ENCODE measurements around the gene RELN. TPM values are rescaled to one million over a fixed set of nuclear protein-coding genes. Genes with fewer than 3 reads are reported as not detected.

Gene RELN
- total RNA-seq, 4 donors from 2014 or later, result 0.57 to 4.2 (median 1.5) TPM

DNA sequence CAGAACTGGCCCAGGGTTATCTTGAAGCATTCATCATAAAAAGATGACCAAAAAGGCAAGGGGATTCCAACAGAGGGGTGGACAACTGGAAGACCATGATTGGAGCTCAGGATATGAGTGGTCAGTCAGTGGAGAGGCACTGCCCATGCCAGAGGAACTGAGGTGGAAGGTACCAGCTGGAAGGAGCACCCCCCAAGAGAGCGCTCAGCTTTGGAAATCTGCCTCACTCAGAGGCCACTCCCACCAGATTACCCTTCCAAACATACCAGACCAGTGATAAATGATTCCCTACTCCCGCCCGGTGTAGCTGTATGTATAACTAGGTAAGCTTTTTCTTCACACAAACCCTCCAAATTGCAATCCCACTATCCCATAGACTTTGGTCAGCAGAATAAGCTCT is 286.5 kb downstream of the RELN start:
- no peak for TF ChIP-seq CTCF (IDR thresholded peaks at IDR 0.05; ENCODE audit: low read depth)

DNA sequence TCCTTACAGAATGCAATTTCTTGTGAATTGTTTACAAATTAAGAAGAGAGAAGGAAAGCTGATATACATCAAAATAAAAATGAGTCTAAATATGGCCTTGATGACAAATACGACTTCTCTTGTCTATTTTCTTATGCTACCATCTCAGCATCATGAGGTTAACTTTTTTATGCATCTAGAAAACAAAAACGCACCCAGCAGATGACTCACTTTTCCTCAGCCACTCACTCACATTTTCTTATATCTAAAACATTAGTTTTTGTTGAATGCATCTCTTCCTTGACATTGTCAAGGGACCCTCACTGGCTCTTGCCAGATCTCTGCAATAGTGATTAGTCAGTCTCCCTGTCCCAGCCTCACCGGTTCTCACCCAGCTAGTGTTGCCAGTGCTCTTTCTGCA is 287.0 kb downstream of the RELN start:
- no peak for TF ChIP-seq CTCF (IDR thresholded peaks at IDR 0.05; ENCODE audit: low read depth)

DNA sequence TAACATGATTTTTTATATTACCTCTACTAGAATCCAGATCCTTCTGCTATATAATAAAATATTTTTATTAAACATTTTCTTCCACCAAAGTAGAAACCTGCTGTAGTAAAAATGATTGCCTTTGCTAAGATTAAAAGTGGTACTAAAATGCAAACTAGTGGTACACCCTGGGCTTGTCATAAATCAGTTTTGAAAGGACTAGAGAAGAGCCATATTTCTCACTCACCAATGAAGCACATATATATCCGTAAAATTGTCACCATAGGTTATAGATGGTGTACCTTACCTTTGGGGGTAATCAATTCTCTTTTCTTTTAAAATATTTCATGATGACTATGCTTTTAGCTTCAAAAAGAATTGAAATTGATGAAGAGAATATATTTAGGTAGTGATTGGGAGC is 290.4 kb downstream of the RELN start:
- no peak for TF ChIP-seq CTCF (IDR thresholded peaks at IDR 0.05; ENCODE audit: low read depth)

GRCh38 chr7:103698064-103698463 is 291.4 kb downstream of the RELN start:
- TF ChIP-seq CTCF (IDR thresholded peaks at IDR 0.05; ENCODE audit: low read depth), result no peak

DNA sequence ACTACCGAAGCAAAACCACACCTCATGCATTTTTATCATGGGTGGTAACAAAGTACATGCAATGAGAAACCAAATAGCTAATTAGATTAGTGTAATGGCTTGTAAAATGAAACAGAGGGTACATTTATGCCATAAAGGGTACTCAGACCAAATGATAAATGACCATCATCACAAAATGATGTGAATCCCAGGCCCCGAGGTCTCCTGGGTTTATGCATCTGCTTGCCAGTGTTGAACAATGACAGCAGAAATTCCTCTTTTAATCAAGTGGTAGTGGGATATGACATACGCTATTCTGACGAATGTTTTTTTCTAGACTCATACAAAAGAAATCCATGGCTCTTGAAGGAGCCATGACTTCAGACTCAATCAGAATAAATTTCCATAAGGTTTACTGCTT is 293.9 kb downstream of the RELN start:
- TF ChIP-seq CTCF (IDR thresholded peaks at IDR 0.05; ENCODE audit: low read depth), result no peak

DNA sequence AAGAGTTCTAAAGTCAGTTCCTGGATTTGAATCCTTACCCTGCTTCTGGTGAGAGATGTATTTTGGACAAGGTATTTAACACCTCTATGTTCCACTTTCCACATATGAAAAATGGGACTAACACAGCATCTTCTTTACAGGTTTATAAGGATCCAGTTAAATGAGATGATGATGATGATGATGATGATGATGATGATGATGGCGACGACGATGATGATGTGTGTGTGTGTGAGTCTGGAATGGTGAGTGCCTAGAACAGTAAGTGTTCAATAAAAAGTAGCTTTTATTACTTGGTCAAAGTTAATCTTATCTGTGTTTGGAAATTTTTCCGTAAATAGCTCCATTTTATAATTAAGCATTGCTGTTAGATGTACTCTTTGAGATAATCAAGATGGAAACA is 295.2 kb downstream of the RELN start:
- no peak for TF ChIP-seq CTCF (IDR thresholded peaks at IDR 0.05; ENCODE audit: low read depth)

- no peak for TF ChIP-seq CTCF (IDR thresholded peaks at IDR 0.05; ENCODE audit: low read depth)
Observed at GRCh38 chr7:103691291-103691690, 298.2 kb downstream of the RELN start.
